Activated T-helper 2 cell treated with anti-CD3 and anti-CD28 coated beads, Interferon-gamma antibody, Interleukin-2, Interleukin-4, amounts not matched to agents 10 μg/mL and 5 μg/mL and 100 μg/mL, durations not matched to agents 14 hours and 24 hours and 36 hours (primary cell): ENCODE results near the gene TGM2. TPM values are rescaled to one million over a fixed set of nuclear protein-coding genes. Genes with fewer than 3 reads are reported as not detected.

Experiments
- DNase-seq: peaks from one replicate; pipeline ENCODE4 v3.0.0; 2021; ENCODE audit warnings: low spot score
- H3K27ac Mint-ChIP-seq: one replicate; pipeline ENCODE4 v1.8.0; 2021; ENCODE audit warnings: mixed read lengths
- H3K27me3 Mint-ChIP-seq: one replicate; pipeline ENCODE4 v1.8.0; 2021; ENCODE audit warnings: low read depth, mixed read lengths
- H3K36me3 Mint-ChIP-seq: one replicate; pipeline ENCODE4 v1.8.0; 2021; ENCODE audit warnings: low read depth, mixed read lengths
- H3K4me1 Mint-ChIP-seq: one replicate; pipeline ENCODE4 v1.8.0; 2021; ENCODE audit warnings: low read depth, mixed read lengths
- H3K4me3 Mint-ChIP-seq: one replicate; pipeline ENCODE4 v1.8.0; 2021; ENCODE audit warnings: low read depth, mild to moderate bottlenecking, moderate library complexity, mixed read lengths
- H3K9me3 Mint-ChIP-seq: one replicate; pipeline ENCODE4 v1.8.0; 2021; ENCODE audit warnings: mixed read lengths
- intact Hi-C: fragments of 100-400 bp; cut with micrococcal nuclease; formaldehyde crosslinking; loops from one replicate; pipeline ENCODE4 v1.15.1; 2023
- total RNA-seq: library from RNA; stranded (reverse); gene quantifications from 2 replicates; pipeline ENCODE4 v1.2.3, GENCODE V29; 2022

The TGM2 gene
- total RNA-seq, 1 donor from 2014 or later = not detected

GRCh38 chr20:38148328-38149102 is 16.6 kb downstream of the TGM2 start:
- no peak overlapping the region for H3K27ac Mint-ChIP-seq

GRCh38 chr20:38147751-38148150 is 17.3 kb downstream of the TGM2 start:
- peaks cover 1% of the 10 kb centered on the region for H3K27me3 Mint-ChIP-seq
- intact Hi-C loops = no loop called here
- H3K9me3 Mint-ChIP-seq = no peaks in the 10 kb centered on the region
- H3K4me1 Mint-ChIP-seq = peaks cover 17% of the 10 kb centered on the region
- DNase-seq = no peak
- no peak overlapping the region for H3K27ac Mint-ChIP-seq
- H3K4me3 Mint-ChIP-seq = no peak overlapping the region
- no peaks in the 10 kb centered on the region for H3K36me3 Mint-ChIP-seq

More at GRCh38 chr20:38148328-38149102, 16.6 kb downstream of the TGM2 start:
- H3K36me3 Mint-ChIP-seq = no peaks in the 10 kb centered on the region
- DNase-seq = no peak
- peaks cover 19% of the 10 kb centered on the region for H3K4me1 Mint-ChIP-seq
- peaks cover 1% of the 10 kb centered on the region for H3K27me3 Mint-ChIP-seq
- intact Hi-C loops = no loop called here
- H3K9me3 Mint-ChIP-seq = no peaks in the 10 kb centered on the region
- no peak overlapping the region for H3K4me3 Mint-ChIP-seq

GRCh38 chr20:38147163-38147562 is 17.9 kb downstream of the TGM2 start:
- peaks cover 11% of the 10 kb centered on the region for H3K4me1 Mint-ChIP-seq

GRCh38 chr20:38146628-38147027 is 18.4 kb downstream of the TGM2 start:
- no peak overlapping the region for H3K27ac Mint-ChIP-seq
- H3K36me3 Mint-ChIP-seq = no peaks in the 10 kb centered on the region
- intact Hi-C loops = no loop called here
- H3K4me1 Mint-ChIP-seq = peaks cover 5% of the 10 kb centered on the region
- H3K4me3 Mint-ChIP-seq = no peak overlapping the region
- DNase-seq = no peak
- H3K27me3 Mint-ChIP-seq = peaks cover 1% of the 10 kb centered on the region
- H3K9me3 Mint-ChIP-seq = no peaks in the 10 kb centered on the region

More at GRCh38 chr20:38147163-38147562, 17.9 kb downstream of the TGM2 start:
- Mint-ChIP-seq H3K4me3 (no peak overlapping the region), H3K27me3 (peaks cover 1% of the 10 kb centered on the region), H3K36me3 (no peaks in the 10 kb centered on the region), H3K9me3 (no peaks in the 10 kb centered on the region), H3K27ac (no peak overlapping the region)
- intact Hi-C loops = no loop called here
- DNase-seq = no peak

GRCh38 chr20:38146156-38146555 is 18.9 kb downstream of the TGM2 start:
- Mint-ChIP-seq H3K4me1 (peaks cover 2% of the 10 kb centered on the region), H3K36me3 (no peaks in the 10 kb centered on the region), H3K27me3 (peaks cover 1% of the 10 kb centered on the region), H3K27ac (no peak overlapping the region), H3K4me3 (no peak overlapping the region), H3K9me3 (no peaks in the 10 kb centered on the region)
- intact Hi-C loops = no loop called here
- no peak for DNase-seq

GRCh38 chr20:38145729-38146075 is 19.4 kb downstream of the TGM2 start:
- peaks cover 1% of the 10 kb centered on the region for H3K27me3 Mint-ChIP-seq
- H3K36me3 Mint-ChIP-seq = no peaks in the 10 kb centered on the region

GRCh38 chr20:38144974-38145728 is 19.9 kb downstream of the TGM2 start:
- Mint-ChIP-seq H3K27me3 (peaks cover 1% of the 10 kb centered on the region), H3K27ac (no peak overlapping the region), H3K36me3 (no peaks in the 10 kb centered on the region), H3K9me3 (no peaks in the 10 kb centered on the region), H3K4me3 (no peak overlapping the region), H3K4me1 (peaks cover 2% of the 10 kb centered on the region)
- intact Hi-C loops = no loop called here
- no peak for DNase-seq

More at GRCh38 chr20:38145729-38146075, 19.4 kb downstream of the TGM2 start:
- intact Hi-C loops = no loop called here
- Mint-ChIP-seq H3K4me1 (peaks cover 2% of the 10 kb centered on the region), H3K27ac (no peak overlapping the region), H3K4me3 (no peak overlapping the region), H3K9me3 (no peaks in the 10 kb centered on the region)
- no peak for DNase-seq

GRCh38 chr20:38144598-38144973 is 20.5 kb downstream of the TGM2 start:
- intact Hi-C loops = no loop called here

GRCh38 chr20:38143646-38144554 is 21.2 kb downstream of the TGM2 start:
- Mint-ChIP-seq H3K27me3 (peaks cover 1% of the 10 kb centered on the region), H3K9me3 (no peaks in the 10 kb centered on the region), H3K36me3 (no peaks in the 10 kb centered on the region), H3K4me1 (no peaks in the 10 kb centered on the region), H3K27ac (no peak overlapping the region), H3K4me3 (no peak overlapping the region)
- DNase-seq = no peak
- intact Hi-C loops = no loop called here

More at GRCh38 chr20:38144598-38144973, 20.5 kb downstream of the TGM2 start:
- Mint-ChIP-seq H3K9me3 (no peaks in the 10 kb centered on the region), H3K27me3 (peaks cover 1% of the 10 kb centered on the region), H3K36me3 (no peaks in the 10 kb centered on the region), H3K4me1 (no peaks in the 10 kb centered on the region), H3K4me3 (no peak overlapping the region), H3K27ac (no peak overlapping the region)
- DNase-seq = no peak

GRCh38 chr20:38143238-38143645 is 21.8 kb downstream of the TGM2 start:
- peaks cover 1% of the 10 kb centered on the region for H3K27me3 Mint-ChIP-seq
- H3K4me1 Mint-ChIP-seq = no peaks in the 10 kb centered on the region
- no peaks in the 10 kb centered on the region for H3K36me3 Mint-ChIP-seq
- H3K27ac Mint-ChIP-seq = no peak overlapping the region
- no peak overlapping the region for H3K4me3 Mint-ChIP-seq
- DNase-seq = no peak
- intact Hi-C loops = no loop called here
- no peaks in the 10 kb centered on the region for H3K9me3 Mint-ChIP-seq

GRCh38 chr20:38141889-38142494 is 23.1 kb downstream of the TGM2 start:
- intact Hi-C loops = no loop called here
- Mint-ChIP-seq H3K4me1 (no peaks in the 10 kb centered on the region), H3K27me3 (peaks cover 1% of the 10 kb centered on the region), H3K4me3 (no peak overlapping the region), H3K27ac (no peak overlapping the region), H3K36me3 (no peaks in the 10 kb centered on the region), H3K9me3 (no peaks in the 10 kb centered on the region)
- no peak for DNase-seq

- no peaks in the 10 kb centered on the region for H3K36me3 Mint-ChIP-seq
- intact Hi-C loops = no loop called here
- no peaks in the 10 kb centered on the region for H3K9me3 Mint-ChIP-seq
- H3K4me3 Mint-ChIP-seq = no peak overlapping the region
- no peak for DNase-seq
- no peak overlapping the region for H3K27ac Mint-ChIP-seq
- H3K4me1 Mint-ChIP-seq = no peaks in the 10 kb centered on the region
- H3K27me3 Mint-ChIP-seq = peaks cover 1% of the 10 kb centered on the region
Observed at GRCh38 chr20:38141204-38141888, 23.7 kb downstream of the TGM2 start.
